GM08714 (cell line): Measurements from ENCODE around the gene AFG1L.
"Not testable (repeated sequence)": the region's sequence is repeated elsewhere in the genome, so short reads cannot be mapped to it uniquely, and the experiment has no call there.

Experiments used
- H3K4me3 ChIP-seq: fragments of 200-500 bp; sonication (Bioruptor generic); 2 replicates; pipeline ENCODE4 v1.5.1; 2014; ENCODE audit warnings: mild to moderate bottlenecking, low read length, inconsistent platforms
- ZNF274 ChIP-seq: IDR thresholded peaks from 2 replicates; pipeline ENCODE4 v1.6.1; 2012; ENCODE audit warnings: mild to moderate bottlenecking, low read depth, low read length

The AFG1L gene

GRCh38 chr6:108546079-108547049 lies 251.5 kb downstream of the AFG1L start:
- no peak for TF ChIP-seq ZNF274
- H3K4me3 ChIP-seq = no peak overlapping the region

DNA sequence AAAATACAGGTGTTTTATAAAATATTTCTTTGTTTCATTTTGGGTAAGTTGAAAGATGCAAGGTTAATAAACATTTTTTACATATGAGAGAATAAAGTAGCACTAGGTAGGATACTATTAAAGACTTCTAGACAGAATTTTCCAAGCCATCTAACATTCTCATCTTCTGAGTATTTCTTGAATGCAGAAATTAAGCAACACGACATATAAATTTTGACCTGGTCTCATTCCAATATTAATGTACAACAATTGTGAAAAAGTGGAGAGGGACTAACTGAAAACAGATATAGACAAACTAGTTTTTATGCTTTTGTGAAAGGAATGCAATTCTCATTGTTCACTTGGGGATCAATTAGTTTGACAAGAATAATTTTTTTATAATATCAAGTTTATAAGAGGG lies 254.4 kb downstream of the AFG1L start:
- TF ChIP-seq ZNF274 = no peak
- H3K4me3 ChIP-seq = no peak overlapping the region

GRCh38 chr6:108549741-108550140 lies 254.9 kb downstream of the AFG1L start:
- TF ChIP-seq ZNF274 = no peak
- H3K4me3 ChIP-seq = no peak overlapping the region

GRCh38 chr6:108550256-108550655 lies 255.4 kb downstream of the AFG1L start:
- no peak overlapping the region for H3K4me3 ChIP-seq
- no peak for TF ChIP-seq ZNF274

GRCh38 chr6:108555399-108556052 lies 260.7 kb downstream of the AFG1L start:
- no peak for TF ChIP-seq ZNF274

GRCh38 chr6:108556250-108556649 lies 261.4 kb downstream of the AFG1L start:
- H3K4me3 ChIP-seq = no peak overlapping the region
- TF ChIP-seq ZNF274 = no peak

More at GRCh38 chr6:108555399-108556052, 260.7 kb downstream of the AFG1L start:
- no peak overlapping the region for H3K4me3 ChIP-seq

GRCh38 chr6:108556866-108557493 lies 262.1 kb downstream of the AFG1L start:
- peak overlapping the region; percentile 53; the same call in 1 of the 2 replicates for H3K4me3 ChIP-seq
- TF ChIP-seq ZNF274 = no peak

DNA sequence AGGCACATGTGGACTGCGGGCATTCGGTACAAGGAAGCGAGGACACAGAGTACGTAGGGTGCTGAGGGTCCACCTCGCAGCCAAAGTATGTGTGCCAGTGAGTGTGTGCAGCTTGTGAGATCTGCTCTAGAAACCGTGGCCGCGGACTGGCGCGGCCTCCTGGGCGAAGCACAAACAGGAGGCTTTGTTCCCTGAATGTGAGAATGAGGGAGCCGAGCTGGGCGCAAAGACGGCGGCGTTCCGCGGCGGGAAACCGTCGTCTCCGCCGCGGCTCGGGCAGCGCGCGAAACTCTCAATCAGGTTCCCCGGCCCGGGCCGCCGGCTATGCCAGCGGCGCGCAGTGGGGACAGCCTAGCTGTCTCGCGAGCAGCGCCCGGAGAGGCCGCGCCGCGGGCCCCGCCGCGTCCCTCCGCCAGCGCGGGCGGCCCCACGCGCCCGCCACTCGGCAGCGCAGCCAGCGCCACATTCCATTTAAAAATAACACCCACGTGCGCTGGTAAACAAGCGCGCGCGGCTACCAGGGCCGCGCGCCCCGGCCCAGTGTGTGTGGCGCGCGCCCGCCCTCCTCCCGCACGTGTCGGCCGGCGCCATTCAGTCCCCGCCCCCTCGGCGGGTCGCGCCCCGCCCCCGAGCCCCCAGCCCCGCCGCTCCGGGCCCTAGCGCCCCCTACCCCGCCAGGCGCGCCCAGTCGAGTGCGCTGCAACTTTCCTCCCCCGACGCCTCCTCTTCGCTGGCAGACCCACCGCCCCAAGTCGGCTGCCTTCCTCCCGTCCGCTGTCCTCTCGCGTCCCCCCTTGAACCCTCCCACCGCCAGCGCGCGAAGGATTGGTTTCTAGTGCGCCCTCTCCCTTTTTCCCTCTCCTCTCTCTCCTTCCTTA lies 262.9 kb downstream of the AFG1L start:
- no peak for TF ChIP-seq ZNF274
- H3K4me3 ChIP-seq = peak overlapping the region; percentile 78

- no peak for TF ChIP-seq ZNF274
- H3K4me3 ChIP-seq = peak overlapping the region; percentile 78
These were observed 263.7 kb downstream of the AFG1L start for GRCh38 chr6:108558372-108559096.

- H3K4me3 ChIP-seq = peak overlapping the region; percentile 57
- TF ChIP-seq ZNF274 = no peak
These were observed 264.4 kb downstream of the AFG1L start for GRCh38 chr6:108559097-108559883.

- no peak for TF ChIP-seq ZNF274
- peak overlapping the region; percentile 57 for H3K4me3 ChIP-seq
These were observed 265.1 kb downstream of the AFG1L start for GRCh38 chr6:108559884-108560462.

GRCh38 chr6:108560463-108561308 lies 265.8 kb downstream of the AFG1L start, which contains the start of gene FOXO3:
FOXO3 (plus strand) TSS chr6:108560917; CDS start chr6:108561209, 292 bp downstream.
- TF ChIP-seq ZNF274 = no peak
- peak within 1 kb of the TSS; percentile 57 for H3K4me3 ChIP-seq

DNA sequence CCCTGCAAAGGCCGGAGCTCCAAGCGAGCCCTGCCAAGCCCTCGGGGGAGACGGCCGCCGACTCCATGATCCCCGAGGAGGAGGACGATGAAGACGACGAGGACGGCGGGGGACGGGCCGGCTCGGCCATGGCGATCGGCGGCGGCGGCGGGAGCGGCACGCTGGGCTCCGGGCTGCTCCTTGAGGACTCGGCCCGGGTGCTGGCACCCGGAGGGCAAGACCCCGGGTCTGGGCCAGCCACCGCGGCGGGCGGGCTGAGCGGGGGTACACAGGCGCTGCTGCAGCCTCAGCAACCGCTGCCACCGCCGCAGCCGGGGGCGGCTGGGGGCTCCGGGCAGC lies 266.4 kb downstream of the AFG1L start:
- H3K4me3 ChIP-seq = not testable (repeated sequence)
